Measurements from ENCODE around the gene IL17REL.

GRCh38 chr22:49991907-49992533, 20.5 kb downstream of the IL17REL start:
- TF ChIP-seq CTCF (conservative IDR thresholded peaks at IDR 0.05; ENCODE audit: low read length) (no peak), EZH2phosphoT487 (IDR thresholded peaks at IDR 0.05; ENCODE audit: borderline replicate concordance) (no peak)
